CD4-positive, alpha-beta memory T cell (primary cell): ENCODE measurements around the gene SORD. TPM values are rescaled to one million over a fixed set of nuclear protein-coding genes. Genes with fewer than 3 reads are reported as not detected.
"Not testable (repeated sequence)": the region's sequence is repeated elsewhere in the genome, so short reads cannot be mapped to it uniquely, and the experiment has no call there.

Source experiments
- CTCF ChIA-PET: fragments of 350-600 bp; sonication (Branson Sonifier 250); formaldehyde crosslinking; loops from one replicate; lab custom pipeline; 2021; ENCODE audit warnings: inconsistent platforms; ENCODE audit not compliant: partially characterized antibody; lab: Charles Lee
- POLR2A ChIA-PET: fragments of 350-600 bp; sonication (Branson Sonifier 250); formaldehyde crosslinking; loops from one replicate; lab custom pipeline; 2021; ENCODE audit not compliant: partially characterized antibody; lab: Charles Lee
- DNase-seq, 5 donors: peaks; one replicate each; pipeline versions ENCODE4 v3.0.0 to v3.0.0-alpha.2; 2020 to 2022; ENCODE audit warnings: mixed read lengths in 1 of 5
- H3K27ac ChIP-seq: one replicate; pipeline ENCODE4 v1.7.0; 2013; ENCODE audit warnings: low read depth, low read length
- H3K27me3 ChIP-seq: 2 replicates; pipeline ENCODE4 v1.7.0; 2013; ENCODE audit warnings: mild to moderate bottlenecking, low read length, moderate library complexity; ENCODE audit not compliant: insufficient read depth
- H3K36me3 ChIP-seq: 2 replicates; pipeline ENCODE4 v1.7.0; 2013; ENCODE audit warnings: mild to moderate bottlenecking, low read length, moderate library complexity; ENCODE audit not compliant: insufficient read depth
- H3K4me1 ChIP-seq: 2 replicates; pipeline ENCODE4 v1.7.0; 2013; ENCODE audit warnings: mild to moderate bottlenecking, low read length, moderate library complexity; ENCODE audit not compliant: insufficient read depth
- H3K4me3 ChIP-seq, 2 donors: one replicate each; pipeline ENCODE4 v1.7.0; 2013; ENCODE audit warnings: low read length in 2 of 2, mild to moderate bottlenecking in 1 of 2
- H3K9me3 ChIP-seq, 2 donors: one replicate each; pipeline ENCODE4 v1.7.0; 2013; ENCODE audit warnings: low read length in 2 of 2, control low read depth in 1 of 2; ENCODE audit not compliant: control insufficient read depth in 1 of 2
- H3K27ac Mint-ChIP-seq, 7 donors: one replicate each; pipeline ENCODE4 v1.8.0; 2020 to 2021; ENCODE audit warnings: mixed read lengths in 7 of 7, mild to moderate bottlenecking in 6 of 7, inconsistent platforms in 3 of 7, moderate library complexity in 3 of 7
- H3K27me3 Mint-ChIP-seq, 2 donors: one replicate each; pipeline ENCODE4 v1.8.0; 2020 to 2021; ENCODE audit warnings: mixed read lengths in 2 of 2
- H3K36me3 Mint-ChIP-seq, 2 donors: one replicate each; pipeline ENCODE4 v1.8.0; 2020 to 2021; ENCODE audit warnings: mixed read lengths in 2 of 2, inconsistent platforms in 1 of 2, mild to moderate bottlenecking in 1 of 2
- H3K4me1 Mint-ChIP-seq, 4 donors: one replicate each; pipeline ENCODE4 v1.8.0; 2020 to 2021; ENCODE audit warnings: mixed read lengths in 4 of 4, mild to moderate bottlenecking in 1 of 4
- H3K4me3 Mint-ChIP-seq, 8 donors: one replicate each; pipeline ENCODE4 v1.8.0; 2020 to 2021; ENCODE audit warnings: mixed read lengths in 8 of 8, mild to moderate bottlenecking in 7 of 8, moderate library complexity in 6 of 8, inconsistent platforms in 3 of 8
- H3K9me3 Mint-ChIP-seq, 8 donors: one replicate each; pipeline ENCODE4 v1.8.0; 2020 to 2021; ENCODE audit warnings: mixed read lengths in 8 of 8, mild to moderate bottlenecking in 5 of 8, inconsistent platforms in 3 of 8, moderate library complexity in 1 of 8
- intact Hi-C: fragments of 100-400 bp; cut with micrococcal nuclease; formaldehyde crosslinking; loops from one replicate; pipeline ENCODE4 v1.15.1; 2023
- polyA plus RNA-seq, 2 donors: library from polyadenylated mRNA; unstranded; fragments of 300-500 nt; fragmentation: Illumina TruSeq; gene quantifications; one replicate each; pipeline ENCODE4 v1.2.3, GENCODE V29; 2021
- total RNA-seq, 2 experiments: library from RNA; stranded (reverse); gene quantifications; one replicate each; pipeline ENCODE4 v1.2.3, GENCODE V29; 2021

SORD gene
- total and polyA plus RNA-seq, 4 experiments from 2014 or later: 4.2 to 7.0 (median 5.5) TPM

- H3K4me1 ChIP-seq, POLR2A ChIA-PET, H3K27me3 Mint-ChIP-seq, H3K4me3 ChIP-seq, H3K27ac ChIP-seq, H3K27ac Mint-ChIP-seq, H3K4me3 Mint-ChIP-seq, DNase-seq, intact Hi-C loops, H3K27me3 ChIP-seq, H3K9me3 ChIP-seq, H3K36me3 ChIP-seq, H3K4me1 Mint-ChIP-seq: not testable (repeated sequence)
- peaks cover 0 to 23% (median 12%) of the 10 kb centered on the region in 8 donors for H3K9me3 Mint-ChIP-seq
- H3K36me3 Mint-ChIP-seq: peaks cover 30 to 59% of the 10 kb centered on the region in 2 donors
- CTCF ChIA-PET: interaction anchor here (0.6 to 1.3 kb wide), 2 partner anchors 10 to 11 kb away, joined by 3 to 5 read pairs; no protein-coding TSS in a partner anchor
Observed at GRCh38 chr15:45048449-45048793, 25.4 kb downstream of the SORD start.

- no peak for DNase-seq
- H3K36me3 ChIP-seq: no peaks in the 10 kb centered on the region
- H3K9me3 ChIP-seq: no peaks in the 10 kb centered on the region
- H3K36me3 Mint-ChIP-seq: peaks cover 30 to 59% of the 10 kb centered on the region in 2 donors
- no peak overlapping the region for H3K4me3 Mint-ChIP-seq
- POLR2A ChIA-PET: no interaction called here
- H3K4me3 ChIP-seq: no peak overlapping the region
- H3K9me3 Mint-ChIP-seq: peaks cover 0 to 23% (median 12%) of the 10 kb centered on the region in 8 donors
- no peak overlapping the region for H3K27ac ChIP-seq
- no peaks in the 10 kb centered on the region for H3K4me1 Mint-ChIP-seq
- no peak overlapping the region for H3K27ac Mint-ChIP-seq
- H3K27me3 Mint-ChIP-seq: no peaks in the 10 kb centered on the region
- H3K4me1 ChIP-seq: no peaks in the 10 kb centered on the region
- CTCF ChIA-PET: interaction anchor here (0.6 to 1.3 kb wide), 2 partner anchors 10 to 12 kb away, joined by 3 to 5 read pairs; no protein-coding TSS in a partner anchor
- intact Hi-C loops: no loop called here
- H3K27me3 ChIP-seq: no peaks in the 10 kb centered on the region
Observed at GRCh38 chr15:45048794-45049631, 26.0 kb downstream of the SORD start.

GRCh38 chr15:45050587-45050986 lies 27.6 kb downstream of the SORD start:
- no peaks in the 10 kb centered on the region for H3K9me3 ChIP-seq
- no peak overlapping the region for H3K4me3 ChIP-seq
- intact Hi-C loops: no loop called here
- CTCF ChIA-PET: no interaction called here
- DNase-seq: no peak
- Mint-ChIP-seq H3K4me3 (no peak overlapping the region), H3K27ac (no peak overlapping the region), H3K36me3 (peaks cover 30 to 55% of the 10 kb centered on the region in 2 donors), H3K9me3 (peaks cover 0 to 23% (median 12%) of the 10 kb centered on the region in 8 donors), H3K27me3 (no peaks in the 10 kb centered on the region), H3K4me1 (no peaks in the 10 kb centered on the region)
- H3K27me3 ChIP-seq: no peaks in the 10 kb centered on the region
- H3K36me3 ChIP-seq: no peaks in the 10 kb centered on the region
- H3K4me1 ChIP-seq: no peaks in the 10 kb centered on the region
- POLR2A ChIA-PET: no interaction called here
- H3K27ac ChIP-seq: no peak overlapping the region

GRCh38 chr15:45052676-45053075 lies 29.7 kb downstream of the SORD start:
- peaks cover 0 to 23% (median 12%) of the 10 kb centered on the region in 8 donors for H3K9me3 Mint-ChIP-seq
- CTCF ChIA-PET: interaction anchor here (1.2 kb wide), 1 partner anchor 65 kb away, joined by 3 read pairs; no protein-coding TSS in a partner anchor
- DNase-seq, intact Hi-C loops, H3K4me1 ChIP-seq, H3K27ac Mint-ChIP-seq, H3K27me3 ChIP-seq, H3K27me3 Mint-ChIP-seq, H3K9me3 ChIP-seq, H3K4me3 ChIP-seq, H3K4me1 Mint-ChIP-seq, H3K36me3 ChIP-seq, POLR2A ChIA-PET, H3K4me3 Mint-ChIP-seq, H3K27ac ChIP-seq: not testable (repeated sequence)
- peaks cover 26 to 52% of the 10 kb centered on the region in 2 donors for H3K36me3 Mint-ChIP-seq

GRCh38 chr15:45058690-45059675 lies 36.0 kb downstream of the SORD start:
- CTCF ChIA-PET, H3K9me3 ChIP-seq, H3K4me1 Mint-ChIP-seq, H3K4me3 Mint-ChIP-seq, H3K27ac ChIP-seq, intact Hi-C loops, H3K9me3 Mint-ChIP-seq, POLR2A ChIA-PET, H3K4me1 ChIP-seq, H3K27me3 ChIP-seq, H3K27me3 Mint-ChIP-seq, DNase-seq, H3K36me3 ChIP-seq, H3K27ac Mint-ChIP-seq, H3K4me3 ChIP-seq: not testable (repeated sequence)
- peaks cover 7 to 28% of the 10 kb centered on the region in 2 donors for H3K36me3 Mint-ChIP-seq

GRCh38 chr15:45062301-45062700 lies 39.3 kb downstream of the SORD start:
- H3K9me3 ChIP-seq, H3K4me1 Mint-ChIP-seq, DNase-seq, H3K27me3 ChIP-seq, H3K9me3 Mint-ChIP-seq, H3K36me3 ChIP-seq, intact Hi-C loops, POLR2A ChIA-PET, H3K27ac ChIP-seq, H3K27me3 Mint-ChIP-seq, H3K4me1 ChIP-seq, H3K4me3 ChIP-seq, CTCF ChIA-PET, H3K27ac Mint-ChIP-seq, H3K4me3 Mint-ChIP-seq: not testable (repeated sequence)
- H3K36me3 Mint-ChIP-seq: peaks cover 7 to 30% of the 10 kb centered on the region in 2 donors

- no peaks in the 10 kb centered on the region for H3K9me3 Mint-ChIP-seq
- H3K27me3 ChIP-seq: no peaks in the 10 kb centered on the region
- ChIA-PET POLR2A (no interaction called here), CTCF (no interaction called here)
- H3K4me3 ChIP-seq: no peak overlapping the region
- H3K36me3 ChIP-seq: no peaks in the 10 kb centered on the region
- intact Hi-C loops: no loop called here
- H3K4me3 Mint-ChIP-seq: no peak overlapping the region
- no peaks in the 10 kb centered on the region for H3K9me3 ChIP-seq
- peaks cover 0 to 8% (median 5%) of the 10 kb centered on the region in 4 donors for H3K4me1 Mint-ChIP-seq
- no peaks in the 10 kb centered on the region for H3K4me1 ChIP-seq
- H3K36me3 Mint-ChIP-seq: peaks cover 11 to 25% of the 10 kb centered on the region in 2 donors
- H3K27ac ChIP-seq: no peak overlapping the region
- no peaks in the 10 kb centered on the region for H3K27me3 Mint-ChIP-seq
- H3K27ac Mint-ChIP-seq: peak overlapping the region in 1 of 7 donors; percentile 69
- no peak for DNase-seq
Observed at GRCh38 chr15:45064386-45064785, 41.4 kb downstream of the SORD start.
